ENCODE results near the gene KIF21B. TPM values are rescaled to one million over a fixed set of nuclear protein-coding genes. Genes with fewer than 3 reads are reported as not detected.

KIF21B gene
- total RNA-seq, 4 donors from 2014 or later, result 0.89 to 1.5 (median 1.1) TPM

DNA sequence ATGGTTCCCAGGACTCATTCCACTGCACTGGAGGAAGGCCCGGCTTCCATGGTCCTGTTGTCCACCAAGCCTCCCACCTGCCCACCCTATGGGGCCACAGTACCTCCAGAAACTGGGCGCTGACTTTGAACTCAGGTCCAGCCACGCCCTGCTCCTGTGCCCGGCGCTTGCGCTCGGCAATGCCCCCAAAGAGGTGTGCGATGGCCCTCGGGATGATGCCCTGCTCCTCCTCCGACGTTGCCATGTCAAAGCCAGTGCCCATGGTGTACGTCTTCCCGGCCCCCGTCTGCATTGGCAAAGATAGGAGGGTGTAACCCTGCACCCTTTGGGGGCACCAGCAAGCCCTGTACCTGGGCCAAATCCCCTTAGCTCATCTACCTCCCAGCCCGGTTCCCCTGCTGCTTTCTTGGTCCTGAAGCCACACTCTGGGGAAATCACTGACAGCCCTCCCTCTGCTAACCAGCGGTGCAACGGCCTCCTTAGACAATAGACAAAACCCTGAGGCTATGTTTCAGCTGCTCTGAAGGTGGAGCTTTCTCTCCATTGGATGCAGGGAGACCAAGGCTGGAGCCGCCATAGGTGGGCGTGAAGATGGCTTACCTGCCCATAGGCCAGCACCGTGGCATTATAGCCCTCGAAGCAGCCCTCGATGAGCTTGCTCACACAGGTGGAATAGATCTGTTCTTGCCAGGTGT is 14.7 kb downstream of the KIF21B start:
- H3K27me3 ChIP-seq, result no peaks in the 10 kb centered on the region
- TF ChIP-seq POLR2A (IDR thresholded peaks at IDR 0.05), result no peak
- TF ChIP-seq, protein P1, sequence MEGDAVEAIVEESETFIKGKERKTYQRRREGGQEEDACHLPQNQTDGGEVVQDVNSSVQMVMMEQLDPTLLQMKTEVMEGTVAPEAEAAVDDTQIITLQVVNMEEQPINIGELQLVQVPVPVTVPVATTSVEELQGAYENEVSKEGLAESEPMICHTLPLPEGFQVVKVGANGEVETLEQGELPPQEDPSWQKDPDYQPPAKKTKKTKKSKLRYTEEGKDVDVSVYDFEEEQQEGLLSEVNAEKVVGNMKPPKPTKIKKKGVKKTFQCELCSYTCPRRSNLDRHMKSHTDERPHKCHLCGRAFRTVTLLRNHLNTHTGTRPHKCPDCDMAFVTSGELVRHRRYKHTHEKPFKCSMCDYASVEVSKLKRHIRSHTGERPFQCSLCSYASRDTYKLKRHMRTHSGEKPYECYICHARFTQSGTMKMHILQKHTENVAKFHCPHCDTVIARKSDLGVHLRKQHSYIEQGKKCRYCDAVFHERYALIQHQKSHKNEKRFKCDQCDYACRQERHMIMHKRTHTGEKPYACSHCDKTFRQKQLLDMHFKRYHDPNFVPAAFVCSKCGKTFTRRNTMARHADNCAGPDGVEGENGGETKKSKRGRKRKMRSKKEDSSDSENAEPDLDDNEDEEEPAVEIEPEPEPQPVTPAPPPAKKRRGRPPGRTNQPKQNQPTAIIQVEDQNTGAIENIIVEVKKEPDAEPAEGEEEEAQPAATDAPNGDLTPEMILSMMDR (IDR thresholded peaks at IDR 0.05), result no peak
- intact Hi-C loops (cut with DNase I), result no loop called here
- peaks cover 0 to 2% of the 10 kb centered on the region in 2 donors for H3K4me1 ChIP-seq
- H3K27ac ChIP-seq, result no peak overlapping the region
- no peaks in the 10 kb centered on the region for H3K36me3 ChIP-seq
- no peak overlapping the region for H3K4me3 ChIP-seq (replicated peaks in 1 of 3)
- no peak for DNase-seq
- WGBS, 2 donors, result 93 to 94% methylated on average over 17 to 18 of the region's 22 CpGs
- no peaks in the 10 kb centered on the region for H3K9me3 ChIP-seq

DNA sequence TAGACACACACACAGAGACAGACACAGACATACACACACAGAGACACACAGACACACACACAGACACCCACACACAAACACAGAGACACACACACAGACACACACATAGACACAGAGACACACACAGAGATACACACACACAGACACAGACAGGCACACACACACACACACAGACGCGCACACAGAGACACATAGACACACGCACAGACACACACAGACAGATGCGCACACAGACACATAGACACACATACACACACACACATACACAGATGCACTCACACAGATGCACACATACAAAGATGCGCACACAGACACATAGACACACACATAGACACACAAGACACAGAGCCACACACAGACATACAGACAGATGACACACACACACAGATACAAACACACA is 16.0 kb downstream of the KIF21B start:
- no peaks in the 10 kb centered on the region for H3K9me3 ChIP-seq
- H3K36me3 ChIP-seq, result no peaks in the 10 kb centered on the region
- WGBS, 2 donors, result 94 to 95% methylated on average over 5 of the region's 5 CpGs
- DNase-seq, result no peak
- H3K4me3 ChIP-seq (replicated peaks in 1 of 3), result no peak overlapping the region
- no peak for TF ChIP-seq POLR2A (IDR thresholded peaks at IDR 0.05)
- TF ChIP-seq, protein P1 (IDR thresholded peaks at IDR 0.05), result no peak
- intact Hi-C loops (cut with DNase I), result no loop called here
- H3K4me1 ChIP-seq, result no peaks in the 10 kb centered on the region
- no peak overlapping the region for H3K27ac ChIP-seq
- H3K27me3 ChIP-seq, result no peaks in the 10 kb centered on the region

DNA sequence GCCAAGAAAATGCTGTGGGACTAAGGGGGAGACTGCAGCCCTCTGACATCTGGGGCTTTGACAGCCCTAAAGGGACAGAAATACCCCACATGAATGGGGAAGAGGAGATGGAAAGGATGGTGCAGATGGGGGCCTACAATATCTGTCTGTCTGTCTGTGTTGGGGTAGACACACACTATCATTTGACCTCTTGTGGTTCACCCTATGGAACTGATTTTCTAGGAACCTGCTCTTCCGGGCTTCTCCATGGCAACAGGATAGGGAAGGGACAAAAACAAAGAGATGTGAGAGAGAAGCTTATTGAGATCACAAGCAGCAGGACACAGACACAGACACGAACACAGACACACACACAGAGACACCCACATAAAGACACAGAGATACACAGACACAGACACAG is 17.1 kb downstream of the KIF21B start:
- WGBS, 2 donors, result 53 to 65% methylated on average over 2 of the region's 2 CpGs
- Histone ChIP-seq H3K27ac (no peak overlapping the region), H3K27me3 (no peaks in the 10 kb centered on the region), H3K4me1 (no peaks in the 10 kb centered on the region), H3K4me3 (replicated peaks in 1 of 3) (no peak overlapping the region), H3K9me3 (no peaks in the 10 kb centered on the region), H3K36me3 (no peaks in the 10 kb centered on the region)
- intact Hi-C loops (cut with DNase I), result no loop called here
- DNase-seq, result no peak
- TF ChIP-seq, protein P1 (IDR thresholded peaks at IDR 0.05), result no peak
- TF ChIP-seq POLR2A (IDR thresholded peaks at IDR 0.05), result no peak

DNA sequence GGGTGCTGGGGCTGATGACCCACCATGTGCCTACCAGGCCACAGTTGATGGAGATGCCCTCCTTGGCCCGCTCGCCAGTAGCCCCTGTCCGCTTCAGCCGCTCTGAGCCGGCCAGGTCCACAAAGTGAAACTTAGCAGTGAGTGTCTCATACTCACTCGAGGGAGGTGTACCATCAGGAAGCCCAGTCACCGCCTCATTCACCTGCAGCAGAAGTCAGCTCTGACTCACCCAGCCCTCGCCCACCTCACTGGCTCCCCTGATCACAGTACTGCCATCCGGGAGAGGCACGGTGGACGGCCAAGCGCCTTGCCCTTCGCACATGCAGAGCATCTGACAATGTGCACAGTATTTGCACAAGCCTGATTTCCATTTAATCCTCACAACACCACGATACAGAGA is 18.8 kb downstream of the KIF21B start:
- Histone ChIP-seq H3K36me3 (no peaks in the 10 kb centered on the region), H3K4me1 (no peaks in the 10 kb centered on the region), H3K4me3 (replicated peaks in 1 of 3) (no peak overlapping the region), H3K9me3 (no peaks in the 10 kb centered on the region), H3K27me3 (no peaks in the 10 kb centered on the region), H3K27ac (no peak overlapping the region)
- no peak for TF ChIP-seq POLR2A (IDR thresholded peaks at IDR 0.05)
- TF ChIP-seq, protein P1 (IDR thresholded peaks at IDR 0.05), result no peak
- intact Hi-C loops (cut with DNase I), result no loop called here
- WGBS, 2 donors, result 93% methylated on average over 7 to 12 of the region's 14 CpGs
- no peak for DNase-seq

DNA sequence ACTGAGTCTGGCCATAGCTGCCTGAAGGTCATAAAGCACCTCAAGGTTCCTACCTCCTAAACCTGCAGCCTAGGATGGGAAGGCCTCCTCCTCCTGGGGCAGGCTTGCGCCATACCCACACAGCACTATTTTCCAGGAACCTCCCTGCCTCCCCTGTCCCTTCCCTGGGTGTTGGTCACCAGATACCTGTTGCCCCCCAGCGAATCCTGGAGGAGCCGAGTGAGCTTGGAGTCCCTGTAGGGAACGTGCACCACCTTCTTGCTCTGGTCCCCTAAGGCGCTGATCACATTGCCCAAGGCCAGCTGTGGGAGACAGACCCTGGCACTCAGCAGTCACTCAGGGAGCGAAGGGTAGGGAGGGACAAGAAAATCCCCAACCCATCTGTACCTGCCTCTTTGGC is 19.4 kb downstream of the KIF21B start:
- Histone ChIP-seq H3K36me3 (no peaks in the 10 kb centered on the region), H3K27me3 (no peaks in the 10 kb centered on the region), H3K9me3 (no peaks in the 10 kb centered on the region), H3K4me3 (replicated peaks in 1 of 3) (no peak overlapping the region), H3K27ac (no peak overlapping the region), H3K4me1 (no peaks in the 10 kb centered on the region)
- intact Hi-C loops (cut with DNase I), result no loop called here
- no peak for TF ChIP-seq POLR2A (IDR thresholded peaks at IDR 0.05)
- TF ChIP-seq, protein P1 (IDR thresholded peaks at IDR 0.05), result no peak
- 93 to 98% methylated on average over 6 of the region's 6 CpGs for WGBS, 2 donors
- DNase-seq, result no peak

Data from thyroid gland (tissue), 4 donors.